ENCODE results near the gene ACIN1.

- TF ChIP-seq CTCF (IDR thresholded peaks at IDR 0.05) (no peak), POLR2A (IDR thresholded peaks at IDR 0.05) (no peak)
Observed at GRCh38 chr14:23101986-23102625, 7.2 kb upstream of the ACIN1 start.
